K562 (cell line): Measurements from ENCODE around the gene PLOD1. TPM values are rescaled to one million over a fixed set of nuclear protein-coding genes. Genes with fewer than 3 reads are reported as not detected.

Source experiments
- CEBPB ChIP-seq: fragments of 450-650 bp; IDR thresholded peaks from 2 replicates; pipeline ENCODE4 v1.6.1; 2016; ENCODE audit warnings: missing genetic modification characterization, missing compliant biosample characterization
- CREM ChIP-seq: IDR thresholded peaks from 2 replicates; pipeline ENCODE4 v1.6.1; 2014; ENCODE audit warnings: antibody characterized with exemption, low read depth
- CTBP1 ChIP-seq: fragments of 450-650 bp; IDR thresholded peaks from 2 replicates; pipeline ENCODE4 v1.6.1; 2016; ENCODE audit warnings: borderline replicate concordance
- MCM2 ChIP-seq: fragments of 450-650 bp; IDR thresholded peaks from 2 replicates; pipeline ENCODE4 v1.6.1; 2017; ENCODE audit warnings: low read depth, mild to moderate bottlenecking
- NR2F6 ChIP-seq: fragments of 450-650 bp; formaldehyde crosslinking; IDR thresholded peaks from 2 replicates; pipeline ENCODE4 v1.4.0; 2020; ENCODE audit warnings: mild to moderate bottlenecking
- PHB2 ChIP-seq: fragments of 450-650 bp; IDR thresholded peaks from 2 replicates; pipeline ENCODE4 v1.6.1; 2017; ENCODE audit warnings: low read depth
- SLC30A9 ChIP-seq: fragments of 250-450 bp; sonication (Bioruptor Pico); IDR thresholded peaks from 2 replicates; pipeline ENCODE4 v1.8.0; 2022; ENCODE audit warnings: mild to moderate bottlenecking, moderate library complexity
- polyA plus RNA-seq, 8 experiments: library from polyadenylated mRNA; depleted of rRNA in 4 of 8; stranded (reverse) in 5 of 8; unstranded in 3 of 8; fragments of >200 nt; fragmentation: Nextera tagmentation in 2 of 8; fragmentation: Illumina TruSeq in 1 of 8; extraction: Ambion mirVana in 2 of 8; extraction: Trizol in 1 of 8; gene quantifications; 2 replicates each; pipeline versions ENCODE4 v1.2.1 to v1.2.3, GENCODE V29; 2011 to 2014; ENCODE audit warnings: inconsistent platforms in 1 of 8, missing spikeins in 1 of 8
- total RNA-seq, 7 experiments: library from RNA; depleted of rRNA in 6 of 7; stranded (reverse); fragments of >200 nt in 6 of 7; fragmentation: Illumina TruSeq in 2 of 7; extraction: Trizol in 2 of 7; gene quantifications; 2 replicates each; pipeline versions ENCODE4 v1.2.1 to v1.2.3, GENCODE V29; 2011 to 2021; ENCODE audit warnings: low replicate concordance in 1 of 7
- TF ChIP-seq, protein P1 (sequence below): fragments of 150-350 bp; IDR thresholded peaks from 2 replicates; pipeline ENCODE4 v1.6.1; 2014; ENCODE audit warnings: low read depth, mild to moderate bottlenecking, low read length, borderline replicate concordance
- TF ChIP-seq, protein P2 (sequence below): sonication (generic); formaldehyde crosslinking; IDR thresholded peaks from 2 replicates; pipeline ENCODE4 v1.8.0; 2022; ENCODE audit warnings: missing genetic modification reagents, mild to moderate bottlenecking, moderate library complexity, borderline replicate concordance
- TF ChIP-seq, protein P3 (sequence below), 2 experiments: IDR thresholded peaks; 2 replicates each; pipeline ENCODE4 v1.6.1; 2012; ENCODE audit warnings: improper control_type of control experiment in 2 of 2, low read depth in 2 of 2, low read length in 2 of 2, borderline replicate concordance in 1 of 2
- TF ChIP-seq, protein P4 (sequence below), 3 experiments: IDR thresholded peaks in 2 of 3; conservative IDR thresholded peaks in 1 of 3; 2 replicates each; pipeline ENCODE4 v1.5.1; 2011 to 2012; ENCODE audit warnings: low read length in 3 of 3, mild to moderate bottlenecking in 3 of 3, control low read depth in 2 of 3, improper control_type of control experiment in 1 of 3, inconsistent platforms in 1 of 3, low read depth in 1 of 3, mixed read lengths in 1 of 3, moderate library complexity in 1 of 3; ENCODE audit not compliant: insufficient read depth in 2 of 3
- TF ChIP-seq, protein P5 (sequence below): fragments of 250-450 bp; sonication (Bioruptor Pico); IDR thresholded peaks from 2 replicates; pipeline ENCODE4 v1.5.0; 2021; ENCODE audit warnings: mild to moderate bottlenecking, borderline replicate concordance
- TF ChIP-seq, protein P6 (sequence below): fragments of 450-650 bp; formaldehyde crosslinking; IDR thresholded peaks from 2 replicates; pipeline ENCODE4 v1.4.0; 2022; ENCODE audit warnings: missing genetic modification characterization

PLOD1 gene
- total and polyA plus RNA-seq, 9 of the 15 experiments (the other 6 are each of a cell fraction or from before 2014, with no cell fraction given) = 16.6 to 90.8 (median 52.7) TPM

DNA sequence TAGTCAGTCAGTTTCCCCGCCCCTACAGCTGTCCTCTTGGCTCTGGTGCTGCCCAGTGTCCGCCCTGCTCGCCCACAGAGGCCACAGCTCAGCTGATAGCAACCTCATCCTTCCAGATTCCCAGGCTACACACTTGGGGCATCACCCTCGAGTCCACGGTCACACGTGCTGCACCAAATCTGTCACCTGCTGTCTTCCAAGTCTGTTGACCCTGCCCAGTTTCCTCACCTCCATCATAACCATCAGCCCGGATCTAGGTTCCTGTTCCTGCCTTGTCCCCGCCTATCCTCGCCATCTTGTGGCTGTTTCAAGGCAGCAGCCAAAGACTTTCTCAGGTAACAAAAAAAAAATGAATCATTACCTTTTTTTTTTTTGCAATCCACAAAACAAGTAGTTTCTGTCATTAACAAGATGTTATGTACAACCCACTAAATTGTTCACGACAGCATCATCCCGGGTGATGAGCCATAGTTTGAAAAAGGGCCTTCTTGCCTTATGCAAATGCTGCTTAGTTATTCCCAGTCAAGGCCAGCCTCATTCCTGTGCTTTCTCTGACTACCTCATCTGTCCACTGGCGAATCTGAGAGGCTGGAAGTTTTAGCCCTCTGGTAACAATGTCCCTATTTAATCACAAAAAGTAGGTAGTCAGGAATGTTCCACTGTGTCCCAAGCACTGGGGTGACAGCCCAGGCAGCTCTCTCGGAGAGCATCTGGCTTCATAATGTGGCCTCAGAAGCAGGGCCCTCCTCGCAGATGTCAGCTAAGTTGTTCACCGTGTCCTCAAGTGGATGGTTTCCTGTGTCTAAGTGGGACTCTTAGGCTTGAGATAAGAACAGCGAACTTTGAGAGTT is 79.8 kb downstream of the PLOD1 start (continued):
- TF ChIP-seq, protein P1, sequence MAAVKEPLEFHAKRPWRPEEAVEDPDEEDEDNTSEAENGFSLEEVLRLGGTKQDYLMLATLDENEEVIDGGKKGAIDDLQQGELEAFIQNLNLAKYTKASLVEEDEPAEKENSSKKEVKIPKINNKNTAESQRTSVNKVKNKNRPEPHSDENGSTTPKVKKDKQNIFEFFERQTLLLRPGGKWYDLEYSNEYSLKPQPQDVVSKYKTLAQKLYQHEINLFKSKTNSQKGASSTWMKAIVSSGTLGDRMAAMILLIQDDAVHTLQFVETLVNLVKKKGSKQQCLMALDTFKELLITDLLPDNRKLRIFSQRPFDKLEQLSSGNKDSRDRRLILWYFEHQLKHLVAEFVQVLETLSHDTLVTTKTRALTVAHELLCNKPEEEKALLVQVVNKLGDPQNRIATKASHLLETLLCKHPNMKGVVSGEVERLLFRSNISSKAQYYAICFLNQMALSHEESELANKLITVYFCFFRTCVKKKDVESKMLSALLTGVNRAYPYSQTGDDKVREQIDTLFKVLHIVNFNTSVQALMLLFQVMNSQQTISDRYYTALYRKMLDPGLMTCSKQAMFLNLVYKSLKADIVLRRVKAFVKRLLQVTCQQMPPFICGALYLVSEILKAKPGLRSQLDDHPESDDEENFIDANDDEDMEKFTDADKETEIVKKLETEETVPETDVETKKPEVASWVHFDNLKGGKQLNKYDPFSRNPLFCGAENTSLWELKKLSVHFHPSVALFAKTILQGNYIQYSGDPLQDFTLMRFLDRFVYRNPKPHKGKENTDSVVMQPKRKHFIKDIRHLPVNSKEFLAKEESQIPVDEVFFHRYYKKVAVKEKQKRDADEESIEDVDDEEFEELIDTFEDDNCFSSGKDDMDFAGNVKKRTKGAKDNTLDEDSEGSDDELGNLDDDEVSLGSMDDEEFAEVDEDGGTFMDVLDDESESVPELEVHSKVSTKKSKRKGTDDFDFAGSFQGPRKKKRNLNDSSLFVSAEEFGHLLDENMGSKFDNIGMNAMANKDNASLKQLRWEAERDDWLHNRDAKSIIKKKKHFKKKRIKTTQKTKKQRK = no peak
- TF ChIP-seq, protein P2, sequence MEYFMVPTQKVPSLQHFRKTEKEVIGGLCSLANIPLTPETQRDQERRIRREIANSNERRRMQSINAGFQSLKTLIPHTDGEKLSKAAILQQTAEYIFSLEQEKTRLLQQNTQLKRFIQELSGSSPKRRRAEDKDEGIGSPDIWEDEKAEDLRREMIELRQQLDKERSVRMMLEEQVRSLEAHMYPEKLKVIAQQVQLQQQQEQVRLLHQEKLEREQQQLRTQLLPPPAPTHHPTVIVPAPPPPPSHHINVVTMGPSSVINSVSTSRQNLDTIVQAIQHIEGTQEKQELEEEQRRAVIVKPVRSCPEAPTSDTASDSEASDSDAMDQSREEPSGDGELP (CRISPR knock-in tag) = peak; percentile 40; the same call in 1 of the 2 replicates
- no peak for TF ChIP-seq SLC30A9
- TF ChIP-seq NR2F6 (CRISPR knock-in tag) = no peak
- TF ChIP-seq CREM = peak; percentile 22; the same call in 1 of the 2 replicates
- no peak for TF ChIP-seq MCM2
- TF ChIP-seq CEBPB (tag) = no peak
- TF ChIP-seq, protein P3, sequence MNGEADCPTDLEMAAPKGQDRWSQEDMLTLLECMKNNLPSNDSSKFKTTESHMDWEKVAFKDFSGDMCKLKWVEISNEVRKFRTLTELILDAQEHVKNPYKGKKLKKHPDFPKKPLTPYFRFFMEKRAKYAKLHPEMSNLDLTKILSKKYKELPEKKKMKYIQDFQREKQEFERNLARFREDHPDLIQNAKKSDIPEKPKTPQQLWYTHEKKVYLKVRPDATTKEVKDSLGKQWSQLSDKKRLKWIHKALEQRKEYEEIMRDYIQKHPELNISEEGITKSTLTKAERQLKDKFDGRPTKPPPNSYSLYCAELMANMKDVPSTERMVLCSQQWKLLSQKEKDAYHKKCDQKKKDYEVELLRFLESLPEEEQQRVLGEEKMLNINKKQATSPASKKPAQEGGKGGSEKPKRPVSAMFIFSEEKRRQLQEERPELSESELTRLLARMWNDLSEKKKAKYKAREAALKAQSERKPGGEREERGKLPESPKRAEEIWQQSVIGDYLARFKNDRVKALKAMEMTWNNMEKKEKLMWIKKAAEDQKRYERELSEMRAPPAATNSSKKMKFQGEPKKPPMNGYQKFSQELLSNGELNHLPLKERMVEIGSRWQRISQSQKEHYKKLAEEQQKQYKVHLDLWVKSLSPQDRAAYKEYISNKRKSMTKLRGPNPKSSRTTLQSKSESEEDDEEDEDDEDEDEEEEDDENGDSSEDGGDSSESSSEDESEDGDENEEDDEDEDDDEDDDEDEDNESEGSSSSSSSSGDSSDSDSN (IDR thresholded peaks at IDR 0.05; ENCODE audit: borderline replicate concordance in 1 of 2, low read depth in 2 of 2, low read length in 2 of 2) = no peak
- TF ChIP-seq PHB2 = no peak
- TF ChIP-seq, protein P4, sequence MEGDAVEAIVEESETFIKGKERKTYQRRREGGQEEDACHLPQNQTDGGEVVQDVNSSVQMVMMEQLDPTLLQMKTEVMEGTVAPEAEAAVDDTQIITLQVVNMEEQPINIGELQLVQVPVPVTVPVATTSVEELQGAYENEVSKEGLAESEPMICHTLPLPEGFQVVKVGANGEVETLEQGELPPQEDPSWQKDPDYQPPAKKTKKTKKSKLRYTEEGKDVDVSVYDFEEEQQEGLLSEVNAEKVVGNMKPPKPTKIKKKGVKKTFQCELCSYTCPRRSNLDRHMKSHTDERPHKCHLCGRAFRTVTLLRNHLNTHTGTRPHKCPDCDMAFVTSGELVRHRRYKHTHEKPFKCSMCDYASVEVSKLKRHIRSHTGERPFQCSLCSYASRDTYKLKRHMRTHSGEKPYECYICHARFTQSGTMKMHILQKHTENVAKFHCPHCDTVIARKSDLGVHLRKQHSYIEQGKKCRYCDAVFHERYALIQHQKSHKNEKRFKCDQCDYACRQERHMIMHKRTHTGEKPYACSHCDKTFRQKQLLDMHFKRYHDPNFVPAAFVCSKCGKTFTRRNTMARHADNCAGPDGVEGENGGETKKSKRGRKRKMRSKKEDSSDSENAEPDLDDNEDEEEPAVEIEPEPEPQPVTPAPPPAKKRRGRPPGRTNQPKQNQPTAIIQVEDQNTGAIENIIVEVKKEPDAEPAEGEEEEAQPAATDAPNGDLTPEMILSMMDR (IDR thresholded peaks at IDR 0.05 in 2 of 3, conservative IDR thresholded peaks at IDR 0.05 in 1 of 3; ENCODE audit: insufficient read depth in 2 of 3, low read depth in 1 of 3, low read length in 3 of 3) = peak; percentile 36 to 56 (median 54); a peak in 5 of 6 replicates
- TF ChIP-seq, protein P5, sequence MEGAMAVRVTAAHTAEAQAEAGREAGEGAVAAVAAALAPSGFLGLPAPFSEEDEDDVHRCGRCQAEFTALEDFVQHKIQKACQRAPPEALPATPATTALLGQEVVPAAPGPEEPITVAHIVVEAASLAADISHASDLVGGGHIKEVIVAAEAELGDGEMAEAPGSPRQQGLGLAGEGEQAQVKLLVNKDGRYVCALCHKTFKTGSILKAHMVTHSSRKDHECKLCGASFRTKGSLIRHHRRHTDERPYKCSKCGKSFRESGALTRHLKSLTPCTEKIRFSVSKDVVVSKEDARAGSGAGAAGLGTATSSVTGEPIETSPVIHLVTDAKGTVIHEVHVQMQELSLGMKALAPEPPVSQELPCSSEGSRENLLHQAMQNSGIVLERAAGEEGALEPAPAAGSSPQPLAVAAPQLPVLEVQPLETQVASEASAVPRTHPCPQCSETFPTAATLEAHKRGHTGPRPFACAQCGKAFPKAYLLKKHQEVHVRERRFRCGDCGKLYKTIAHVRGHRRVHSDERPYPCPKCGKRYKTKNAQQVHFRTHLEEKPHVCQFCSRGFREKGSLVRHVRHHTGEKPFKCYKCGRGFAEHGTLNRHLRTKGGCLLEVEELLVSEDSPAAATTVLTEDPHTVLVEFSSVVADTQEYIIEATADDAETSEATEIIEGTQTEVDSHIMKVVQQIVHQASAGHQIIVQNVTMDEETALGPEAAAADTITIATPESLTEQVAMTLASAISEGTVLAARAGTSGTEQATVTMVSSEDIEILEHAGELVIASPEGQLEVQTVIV = no peak
- no peak; the same call in 1 of the 2 replicates for TF ChIP-seq CTBP1
- TF ChIP-seq, protein P6, sequence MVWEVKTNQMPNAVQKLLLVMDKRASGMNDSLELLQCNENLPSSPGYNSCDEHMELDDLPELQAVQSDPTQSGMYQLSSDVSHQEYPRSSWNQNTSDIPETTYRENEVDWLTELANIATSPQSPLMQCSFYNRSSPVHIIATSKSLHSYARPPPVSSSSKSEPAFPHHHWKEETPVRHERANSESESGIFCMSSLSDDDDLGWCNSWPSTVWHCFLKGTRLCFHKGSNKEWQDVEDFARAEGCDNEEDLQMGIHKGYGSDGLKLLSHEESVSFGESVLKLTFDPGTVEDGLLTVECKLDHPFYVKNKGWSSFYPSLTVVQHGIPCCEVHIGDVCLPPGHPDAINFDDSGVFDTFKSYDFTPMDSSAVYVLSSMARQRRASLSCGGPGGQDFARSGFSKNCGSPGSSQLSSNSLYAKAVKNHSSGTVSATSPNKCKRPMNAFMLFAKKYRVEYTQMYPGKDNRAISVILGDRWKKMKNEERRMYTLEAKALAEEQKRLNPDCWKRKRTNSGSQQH (CRISPR knock-in tag) = no peak
